ENCODE measurements around the gene PGLYRP2. TPM values are rescaled to one million over a fixed set of nuclear protein-coding genes. Genes with fewer than 3 reads are reported as not detected.
"Not testable (repeated sequence)": the region's sequence is repeated elsewhere in the genome, so short reads cannot be mapped to it uniquely, and the experiment has no call there.

Gene PGLYRP2
- total RNA-seq, 1 experiment from 2014 or later: not detected

DNA sequence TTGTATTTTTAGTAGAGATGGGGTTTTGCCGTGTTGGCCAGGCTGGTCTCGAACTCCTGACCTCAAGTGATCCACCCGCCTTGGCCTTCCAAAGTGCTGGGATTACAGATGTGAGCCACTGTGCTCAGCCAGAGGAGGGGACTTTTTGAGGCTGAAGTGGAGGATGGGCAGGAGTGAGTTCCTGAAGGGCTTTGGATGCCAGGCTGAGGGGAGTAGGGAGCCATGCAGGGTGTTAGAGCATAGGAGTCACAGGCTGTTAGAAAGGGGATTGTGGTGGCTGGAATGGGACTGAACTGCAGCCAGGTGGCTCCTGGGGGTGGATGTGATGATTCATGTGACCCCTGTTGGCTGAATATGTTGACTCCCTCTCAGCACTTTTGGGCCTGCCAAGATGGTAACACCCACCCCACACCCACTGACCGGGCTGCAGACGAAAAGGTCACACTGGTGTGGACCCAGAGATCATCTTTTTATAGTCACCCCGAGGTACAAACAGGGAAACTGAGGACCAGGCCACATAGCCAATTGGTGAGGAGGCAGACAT lies 40.2 kb upstream of the PGLYRP2 start:
- intact Hi-C loops (cut with micrococcal nuclease): no loop called here
- H2AFZ ChIP-seq (ENCODE audit: low read length): no peak overlapping the region
- H3K9me2 ChIP-seq (replicated peaks; ENCODE audit: low read length): no peaks in the 10 kb centered on the region
- no peak overlapping the region for H3K4me3 ChIP-seq (ENCODE audit: low read length)
- H3K27ac ChIP-seq (ENCODE audit: low read length): no peak overlapping the region
- H3K9me3 ChIP-seq (ENCODE audit: low read length): no peaks in the 10 kb centered on the region
- no peaks in the 10 kb centered on the region for H3K36me3 ChIP-seq (ENCODE audit: low read depth, low read length)
- ATAC-seq (no peak), DNase-seq (no peak)
- H3K79me2 ChIP-seq (ENCODE audit: low read length): no peaks in the 10 kb centered on the region
- H3K4me2 ChIP-seq (ENCODE audit: low read length): no peak overlapping the region
- H4K20me1 ChIP-seq (ENCODE audit: low read length): no peaks in the 10 kb centered on the region
- no peaks in the 10 kb centered on the region for H3K27me3 ChIP-seq (ENCODE audit: low read length)
- ChIA-PET POLR2A (ENCODE audit: unreplicated experiment) (no interaction called here), CTCF (no interaction called here)
- no peak for TF ChIP-seq EZH2phosphoT487 (IDR thresholded peaks at IDR 0.05; ENCODE audit: borderline replicate concordance, low read length)
- no peak for TF ChIP-seq EZH2 (IDR thresholded peaks at IDR 0.05; ENCODE audit: low read length, unreplicated experiment)
- no peak for TF ChIP-seq CTCF (conservative IDR thresholded peaks at IDR 0.05; ENCODE audit: low read depth, low read length)
- BruUV-seq (replicated peaks): no TSS peak
- H3F3A ChIP-seq (ENCODE audit: low read length, unreplicated experiment): no peaks in the 10 kb centered on the region
- no peak overlapping the region for H3K9ac ChIP-seq (ENCODE audit: low read length)
- H3K4me1 ChIP-seq (ENCODE audit: insufficient read depth, low read length): no peaks in the 10 kb centered on the region

DNA sequence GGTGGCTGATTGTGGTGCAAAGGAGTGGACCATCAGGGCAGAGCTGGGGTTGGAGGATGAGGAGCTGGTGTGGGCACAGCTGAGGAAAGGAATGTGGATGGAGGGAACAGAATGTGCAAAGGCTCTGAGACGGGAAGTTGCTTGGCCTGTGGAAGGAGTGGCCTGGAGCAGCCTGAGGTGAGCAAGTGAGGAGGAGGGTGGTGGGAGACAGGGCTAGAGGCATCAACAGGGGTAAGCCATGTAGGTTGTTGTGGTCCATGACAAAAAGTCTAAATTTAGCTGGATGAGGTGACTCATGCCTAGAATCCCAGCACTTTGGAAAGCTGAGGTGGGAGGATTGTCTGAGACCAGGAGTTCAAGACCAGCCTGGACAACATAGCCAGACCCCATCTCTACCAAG lies 38.5 kb upstream of the PGLYRP2 start:
- Histone ChIP-seq H2AFZ (ENCODE audit: low read length) (no peak overlapping the region), H3K4me3 (ENCODE audit: low read length) (no peak overlapping the region), H3K4me2 (ENCODE audit: low read length) (no peak overlapping the region), H4K20me1 (ENCODE audit: low read length) (no peaks in the 10 kb centered on the region), H3K36me3 (ENCODE audit: low read depth, low read length) (no peaks in the 10 kb centered on the region), H3K9me2 (replicated peaks; ENCODE audit: low read length) (no peaks in the 10 kb centered on the region), H3K79me2 (ENCODE audit: low read length) (no peaks in the 10 kb centered on the region), H3F3A (ENCODE audit: low read length, unreplicated experiment) (no peaks in the 10 kb centered on the region), H3K9ac (ENCODE audit: low read length) (no peak overlapping the region), H3K9me3 (ENCODE audit: low read length) (no peaks in the 10 kb centered on the region), H3K27ac (ENCODE audit: low read length) (no peak overlapping the region), H3K27me3 (ENCODE audit: low read length) (no peaks in the 10 kb centered on the region), H3K4me1 (ENCODE audit: insufficient read depth, low read length) (no peaks in the 10 kb centered on the region)
- ChIA-PET POLR2A (ENCODE audit: unreplicated experiment) (no interaction called here), CTCF (no interaction called here)
- DNase-seq: no peak
- ATAC-seq: no peak
- intact Hi-C loops (cut with micrococcal nuclease): no loop called here
- TF ChIP-seq CTCF (conservative IDR thresholded peaks at IDR 0.05; ENCODE audit: low read depth, low read length) (no peak), EZH2phosphoT487 (IDR thresholded peaks at IDR 0.05; ENCODE audit: borderline replicate concordance, low read length) (no peak), EZH2 (IDR thresholded peaks at IDR 0.05; ENCODE audit: low read length, unreplicated experiment) (no peak)
- no TSS peak for BruUV-seq (replicated peaks)

DNA sequence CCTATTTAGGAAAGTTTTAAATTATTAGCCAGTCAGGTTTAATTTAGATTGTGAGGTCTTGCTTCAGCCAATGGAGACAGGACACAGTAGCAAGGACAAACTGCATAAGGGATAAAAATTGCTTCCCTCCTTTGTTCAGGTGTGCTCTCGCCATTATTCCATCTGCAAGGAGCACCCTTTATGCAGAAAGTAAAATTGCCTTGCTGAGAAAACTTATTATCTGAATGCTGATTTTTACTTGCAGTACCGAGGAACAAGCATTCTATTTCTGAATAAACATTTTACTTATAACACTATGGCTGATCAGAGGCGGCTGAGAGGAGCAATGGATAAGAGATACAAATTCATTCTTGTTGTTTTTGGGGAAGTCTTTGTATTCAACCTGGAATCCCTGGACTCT lies 37.1 kb upstream of the PGLYRP2 start:
- TF ChIP-seq EZH2 (IDR thresholded peaks at IDR 0.05; ENCODE audit: low read length, unreplicated experiment): no peak
- no peak for TF ChIP-seq CTCF (conservative IDR thresholded peaks at IDR 0.05; ENCODE audit: low read depth, low read length)
- TF ChIP-seq EZH2phosphoT487 (IDR thresholded peaks at IDR 0.05; ENCODE audit: borderline replicate concordance, low read length): no peak
- no peaks in the 10 kb centered on the region for H3K36me3 ChIP-seq (ENCODE audit: low read depth, low read length)
- no peaks in the 10 kb centered on the region for H3F3A ChIP-seq (ENCODE audit: low read length, unreplicated experiment)
- no peaks in the 10 kb centered on the region for H3K4me1 ChIP-seq (ENCODE audit: insufficient read depth, low read length)
- ATAC-seq: no peak
- H3K9ac ChIP-seq (ENCODE audit: low read length): no peak overlapping the region
- H3K9me2 ChIP-seq (replicated peaks; ENCODE audit: low read length): no peaks in the 10 kb centered on the region
- ChIA-PET POLR2A (ENCODE audit: unreplicated experiment) (no interaction called here), CTCF (no interaction called here)
- no peaks in the 10 kb centered on the region for H4K20me1 ChIP-seq (ENCODE audit: low read length)
- no peaks in the 10 kb centered on the region for H3K79me2 ChIP-seq (ENCODE audit: low read length)
- H2AFZ ChIP-seq (ENCODE audit: low read length): no peak overlapping the region
- intact Hi-C loops (cut with micrococcal nuclease): no loop called here
- no peak for DNase-seq
- BruUV-seq (replicated peaks): no TSS peak
- no peak overlapping the region for H3K27ac ChIP-seq (ENCODE audit: low read length)
- H3K9me3 ChIP-seq (ENCODE audit: low read length): no peaks in the 10 kb centered on the region
- H3K27me3 ChIP-seq (ENCODE audit: low read length): no peaks in the 10 kb centered on the region
- no peak overlapping the region for H3K4me3 ChIP-seq (ENCODE audit: low read length)
- no peak overlapping the region for H3K4me2 ChIP-seq (ENCODE audit: low read length)

GRCh38 chr19:15515227-15515625 lies 35.9 kb upstream of the PGLYRP2 start:
- H3K4me2 ChIP-seq (ENCODE audit: low read length); BruUV-seq (replicated peaks); DNase-seq; H4K20me1 ChIP-seq (ENCODE audit: low read length); H3K9me2 ChIP-seq (replicated peaks; ENCODE audit: low read length); POLR2A ChIA-PET (ENCODE audit: unreplicated experiment); intact Hi-C loops (cut with micrococcal nuclease); H3K79me2 ChIP-seq (ENCODE audit: low read length); H3K27me3 ChIP-seq (ENCODE audit: low read length); H2AFZ ChIP-seq (ENCODE audit: low read length); H3K9ac ChIP-seq (ENCODE audit: low read length); ATAC-seq; H3K4me3 ChIP-seq (ENCODE audit: low read length); H3K36me3 ChIP-seq (ENCODE audit: low read depth, low read length); H3F3A ChIP-seq (ENCODE audit: low read length, unreplicated experiment); CTCF ChIA-PET; H3K4me1 ChIP-seq (ENCODE audit: insufficient read depth, low read length); H3K27ac ChIP-seq (ENCODE audit: low read length); H3K9me3 ChIP-seq (ENCODE audit: low read length): not testable (repeated sequence)

Measured in PC-3 (cell line).